Thyroid gland (tissue), 4 donors: ENCODE measurements around the gene SCGB1A1. TPM values are rescaled to one million over a fixed set of nuclear protein-coding genes. Genes with fewer than 3 reads are reported as not detected.

Experiments used
- DNase-seq, 2 donors: peaks; one replicate each; pipeline ENCODE4 v3.0.0-alpha.2; 2019
- H3K27ac ChIP-seq, 3 donors: fragments of 200-600 bp; sonication (generic); 1 replicate in 2 of 3; 2 replicates in 1 of 3; pipeline ENCODE4 v1.5.1; 2016 to 2019; ENCODE audit warnings: mild to moderate bottlenecking in 1 of 3, moderate library complexity in 1 of 3
- H3K27me3 ChIP-seq: fragments of 200-600 bp; sonication (generic); one replicate; pipeline ENCODE4 v1.5.1; 2019
- H3K36me3 ChIP-seq, 2 donors: fragments of 200-600 bp; sonication (generic); one replicate each; pipeline ENCODE4 v1.5.1; 2016 to 2019
- H3K4me1 ChIP-seq, 2 donors: fragments of 200-600 bp; sonication (generic); one replicate each; pipeline ENCODE4 v1.5.1; 2017 to 2019
- H3K4me3 ChIP-seq, 3 donors: fragments of 200-600 bp; sonication (generic); replicated peaks in 1 of 3; 1 replicate in 2 of 3; 2 replicates in 1 of 3; pipeline ENCODE4 v1.5.1; 2016; ENCODE audit warnings: mild to moderate bottlenecking in 1 of 3
- H3K9me3 ChIP-seq: fragments of 200-600 bp; sonication (generic); one replicate; pipeline ENCODE4 v1.5.1; 2017
- CTCF ChIP-seq, 6 experiments: fragments of 200-600 bp in 3 of 6; fragments of 450-650 bp in 3 of 6; sonication (generic) in 3 of 6; IDR thresholded peaks; one replicate each; pipeline ENCODE4 v1.5.1; 2016 to 2019; ENCODE audit warnings: antibody characterized with exemption in 6 of 6, mild to moderate bottlenecking in 2 of 6, inconsistent platforms in 1 of 6, moderate library complexity in 1 of 6
- POLR2A ChIP-seq, 2 donors: fragments of 450-650 bp; IDR thresholded peaks; one replicate each; pipeline ENCODE4 v1.6.1; 2017; ENCODE audit warnings: antibody characterized with exemption in 2 of 2, mild to moderate bottlenecking in 2 of 2, moderate library complexity in 1 of 2
- WGBS, 2 donors: methylation state at CpG; one replicate each; pipeline ENCODE4 v1.1.5; 2017; 5-methylcytosine and 5-hydroxymethylcytosine counted together
- intact Hi-C: fragments of 100-400 bp; cut with DNase I; formaldehyde crosslinking; loops from one replicate; pipeline ENCODE4 v1.15.1; 2023
- total RNA-seq, 4 donors: library from RNA; depleted of rRNA; stranded (reverse); fragments of >200 nt; gene quantifications; one replicate each; pipeline ENCODE4 v1.2.3, GENCODE V29; 2016

Gene SCGB1A1
- total RNA-seq, 4 donors from 2014 or later, result not detected

DNA sequence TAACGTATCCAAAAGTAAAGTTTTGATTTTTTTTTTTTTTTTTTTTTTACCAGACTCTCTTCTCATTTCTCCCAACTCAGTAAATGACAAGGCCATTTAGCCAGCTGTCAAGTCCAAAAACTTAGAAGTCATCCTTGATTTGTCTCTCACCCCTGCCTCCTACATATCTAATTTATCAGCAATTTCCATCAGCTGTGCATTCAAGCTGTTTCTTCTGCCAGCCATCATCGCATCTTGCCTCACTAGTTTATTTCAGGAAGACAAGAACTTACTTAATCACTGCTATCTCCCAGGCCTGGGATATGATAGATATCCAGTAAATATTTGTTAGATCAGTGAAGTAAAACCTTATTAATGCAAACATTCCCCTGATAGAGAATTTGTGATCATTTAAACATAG is 47.6 kb downstream of the SCGB1A1 start:
- H3K4me3 ChIP-seq, result no peak overlapping the region
- 94 to 95% methylated on average over 2 of the region's 2 CpGs for WGBS, 2 donors
- intact Hi-C loops, result no loop called here
- H3K4me1 ChIP-seq, result peaks cover 0 to 6% of the 10 kb centered on the region in 2 donors
- DNase-seq, result no peak
- no peaks in the 10 kb centered on the region for H3K9me3 ChIP-seq
- H3K36me3 ChIP-seq, result no peaks in the 10 kb centered on the region
- H3K27ac ChIP-seq, result no peak overlapping the region
- no peaks in the 10 kb centered on the region for H3K27me3 ChIP-seq
- TF ChIP-seq POLR2A (IDR thresholded peaks at IDR 0.05), result no peak
- TF ChIP-seq CTCF (IDR thresholded peaks at IDR 0.05), result no peak

DNA sequence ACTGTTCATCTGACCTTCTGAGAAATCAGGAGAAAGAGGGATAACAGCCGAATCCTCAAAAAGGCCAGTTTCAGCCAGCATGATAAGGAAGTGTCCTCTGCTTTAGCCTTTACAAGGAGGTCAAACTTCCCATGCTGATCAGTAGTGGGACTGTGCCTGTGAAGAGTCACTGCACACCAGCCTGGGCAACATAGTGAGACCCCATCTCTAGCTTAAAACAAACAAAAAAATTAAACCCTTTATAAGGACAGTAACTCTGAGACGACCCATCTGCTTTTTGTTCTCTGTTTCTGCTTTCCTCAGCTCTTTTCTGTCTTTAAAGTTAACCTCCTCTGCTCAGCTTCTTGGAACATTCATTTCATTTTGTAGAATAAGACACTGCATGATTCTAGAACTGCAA is 49.7 kb downstream of the SCGB1A1 start:
- Histone ChIP-seq H3K27ac (no peak overlapping the region), H3K4me3 (no peak overlapping the region), H3K9me3 (no peaks in the 10 kb centered on the region), H3K27me3 (no peaks in the 10 kb centered on the region), H3K4me1 (peaks cover 0 to 6% of the 10 kb centered on the region in 2 donors), H3K36me3 (no peaks in the 10 kb centered on the region)
- WGBS, 2 donors, result 84 to 88% methylated on average over 2 of the region's 2 CpGs
- TF ChIP-seq CTCF (IDR thresholded peaks at IDR 0.05) (no peak), POLR2A (IDR thresholded peaks at IDR 0.05) (no peak)
- DNase-seq, result no peak
- intact Hi-C loops, result no loop called here

GRCh38 chr11:62471603-62472002 is 52.8 kb downstream of the SCGB1A1 start:
- H3K4me1 ChIP-seq, result no peaks in the 10 kb centered on the region

DNA sequence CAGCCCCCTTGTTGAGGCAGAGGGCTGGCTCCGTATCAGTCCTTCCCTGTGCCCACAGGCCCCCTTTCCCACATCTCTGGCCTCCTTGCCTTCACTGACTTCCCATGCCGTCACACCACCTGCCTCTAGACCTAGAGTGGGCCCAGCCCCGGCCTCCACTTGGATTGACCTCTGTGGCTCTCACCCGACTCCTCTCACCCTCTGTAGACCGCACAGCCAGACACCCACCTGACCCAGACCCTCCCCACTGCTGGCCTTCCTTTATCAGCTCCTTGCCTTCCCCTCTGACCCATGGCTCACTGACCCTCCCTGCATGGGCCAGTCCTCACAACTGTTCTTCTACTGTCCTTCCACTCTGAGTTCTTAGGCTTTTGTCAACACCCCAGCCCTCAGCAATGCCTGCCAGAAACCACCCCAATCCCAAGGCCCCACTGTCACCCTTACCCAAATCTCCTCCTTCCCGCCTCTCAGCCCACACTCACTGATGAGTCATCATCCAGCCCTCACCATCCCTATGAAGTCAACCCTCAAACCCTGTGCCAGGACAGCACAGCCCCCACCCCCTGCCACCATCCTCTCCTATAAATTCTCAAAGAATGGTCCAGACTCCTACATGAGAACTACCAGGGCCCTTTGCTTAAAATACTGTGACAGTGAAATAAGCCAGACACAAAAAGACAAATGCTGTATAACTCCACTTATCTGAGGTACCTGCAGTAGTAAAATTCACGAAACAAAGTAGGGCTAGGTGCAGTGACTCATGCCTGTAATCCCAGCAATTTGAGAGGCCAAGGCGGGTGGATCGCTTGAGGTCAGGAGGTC is 53.4 kb downstream of the SCGB1A1 start:
- Histone ChIP-seq H3K27me3 (no peaks in the 10 kb centered on the region), H3K9me3 (no peaks in the 10 kb centered on the region), H3K27ac (no peak overlapping the region), H3K4me3 (no peak overlapping the region), H3K36me3 (no peaks in the 10 kb centered on the region), H3K4me1 (no peaks in the 10 kb centered on the region)
- 85 to 91% methylated on average over 9 of the region's 9 CpGs for WGBS, 2 donors
- no peak for TF ChIP-seq POLR2A (IDR thresholded peaks at IDR 0.05)
- no peak for TF ChIP-seq CTCF (IDR thresholded peaks at IDR 0.05)
- DNase-seq, result no peak
- intact Hi-C loops, result no loop called here

More at GRCh38 chr11:62471603-62472002, 52.8 kb downstream of the SCGB1A1 start:
- Histone ChIP-seq H3K27me3 (no peaks in the 10 kb centered on the region), H3K9me3 (no peaks in the 10 kb centered on the region), H3K27ac (no peak overlapping the region), H3K4me3 (no peak overlapping the region), H3K36me3 (no peaks in the 10 kb centered on the region)
- no peak for DNase-seq
- TF ChIP-seq POLR2A (IDR thresholded peaks at IDR 0.05), result no peak
- TF ChIP-seq CTCF (IDR thresholded peaks at IDR 0.05), result no peak
- intact Hi-C loops, result no loop called here
- WGBS, 2 donors, result 95 to 97% methylated on average over 7 of the region's 7 CpGs

Other genes starting within 250 kb of the SCGB1A1 start
- not detected for gene SCGB1D1, start 228.8 kb upstream of the SCGB1A1 start, total RNA-seq
- 10 to 100 TPM in 1 of 4 donors, 1 to 10 TPM in 1, not detected in 2; 4.5 to 14.1 TPM for gene SCGB2A1, start 210.4 kb upstream of the SCGB1A1 start, total RNA-seq
- not detected for gene SCGB1D2, start 176.8 kb upstream of the SCGB1A1 start, total RNA-seq
- not detected for gene SCGB2A2, start 148.9 kb upstream of the SCGB1A1 start, total RNA-seq
- not detected for gene SCGB1D4, start 120.0 kb upstream of the SCGB1A1 start, total RNA-seq
- 10 to 100 TPM in 3 of 4 donors, 1 to 10 TPM in 1; 5.8 to 35.9 (median 16.5) TPM for gene ASRGL1, start 81.6 kb upstream of the SCGB1A1 start, total RNA-seq
- gene AHNAK, start 127.8 kb downstream of the SCGB1A1 start, total RNA-seq, result 100 to 1,000 TPM; 227 to 400 (median 288) TPM
- gene EEF1G, start 154.9 kb downstream of the SCGB1A1 start, total RNA-seq, result 1,000 to 10,000 TPM; 1,334 to 1,814 (median 1,607) TPM
- gene TUT1, start 172.5 kb downstream of the SCGB1A1 start, total RNA-seq, result 10 to 100 TPM; 13.7 to 20.0 (median 16.1) TPM
- 10 to 100 TPM; 65.3 to 76.7 (median 70.7) TPM for gene MTA2, start 182.8 kb downstream of the SCGB1A1 start, total RNA-seq
- 10 to 100 TPM; 28.3 to 58.0 (median 46.6) TPM for gene EML3, start 193.7 kb downstream of the SCGB1A1 start, total RNA-seq
- gene ROM1, start 194.2 kb downstream of the SCGB1A1 start, total RNA-seq, result 1 to 10 TPM; 2.5 to 7.0 (median 5.2) TPM
- gene B3GAT3, start 203.0 kb downstream of the SCGB1A1 start, total RNA-seq, result 10 to 100 TPM; 23.0 to 33.4 (median 25.1) TPM
- 100 to 1,000 TPM; 158 to 297 (median 201) TPM for gene GANAB, start 227.6 kb downstream of the SCGB1A1 start, total RNA-seq
- gene INTS5, start 234.3 kb downstream of the SCGB1A1 start, total RNA-seq, result 10 to 100 TPM; 14.8 to 26.5 (median 23.5) TPM
- 10 to 100 TPM; 24.1 to 34.5 (median 29.6) TPM for gene C11orf98, start 246.2 kb downstream of the SCGB1A1 start, total RNA-seq
- 10 to 100 TPM in 1 of 4 donors, 1 to 10 TPM in 2, under 1 TPM in 1; 0.83 to 13.5 (median 5.7) TPM for gene CSKMT, start 246.3 kb downstream of the SCGB1A1 start, total RNA-seq